OCI-LY1 (cell line): ENCODE results near the gene HFM1.

Experiments
- CTCF ChIP-seq: fragments of 200-600 bp; sonication (generic), shearing (Covaris generic); IDR thresholded peaks from 2 replicates; pipeline ENCODE4 v1.5.1; 2017; ENCODE audit warnings: mild to moderate bottlenecking, antibody characterized with exemption, low read length, moderate library complexity, mixed read lengths
- EZH2 ChIP-seq: fragments of 200-600 bp; sonication (generic), shearing (Covaris generic); IDR thresholded peaks from 2 replicates; pipeline ENCODE4 v1.8.0; 2017; ENCODE audit warnings: borderline replicate concordance, mixed run types, mild to moderate bottlenecking, antibody characterized with exemption, low read length, moderate library complexity, mixed read lengths

GRCh38 chr1:91283421-91283726, 121.3 kb downstream of the HFM1 start:
- no peak for TF ChIP-seq CTCF
- TF ChIP-seq EZH2: no peak
